ENCODE results near the gene CADM1.
A peak's percentile ranks its signal among the peaks of the same experiment; 100 is the strongest.

Gene CADM1

GRCh38 chr11:115166820-115167219 lies 337.4 kb downstream of the CADM1 start:
- no peak for DNase-seq
- in situ Hi-C loops (cut with HindIII; ENCODE audit: low pct_ligation_motif_present, low pct_unique_long_range_greater_than_20kb, low sequenced_read_pairs) = no loop called here

GRCh38 chr11:115164774-115165173 lies 339.4 kb downstream of the CADM1 start:
- no peak for DNase-seq
- in situ Hi-C loops (cut with HindIII; ENCODE audit: low pct_ligation_motif_present, low pct_unique_long_range_greater_than_20kb, low sequenced_read_pairs) = no loop called here

GRCh38 chr11:115162919-115163318 lies 341.3 kb downstream of the CADM1 start:
- in situ Hi-C loops (cut with HindIII; ENCODE audit: low pct_ligation_motif_present, low pct_unique_long_range_greater_than_20kb, low sequenced_read_pairs) = no loop called here
- no peak for DNase-seq

DNA sequence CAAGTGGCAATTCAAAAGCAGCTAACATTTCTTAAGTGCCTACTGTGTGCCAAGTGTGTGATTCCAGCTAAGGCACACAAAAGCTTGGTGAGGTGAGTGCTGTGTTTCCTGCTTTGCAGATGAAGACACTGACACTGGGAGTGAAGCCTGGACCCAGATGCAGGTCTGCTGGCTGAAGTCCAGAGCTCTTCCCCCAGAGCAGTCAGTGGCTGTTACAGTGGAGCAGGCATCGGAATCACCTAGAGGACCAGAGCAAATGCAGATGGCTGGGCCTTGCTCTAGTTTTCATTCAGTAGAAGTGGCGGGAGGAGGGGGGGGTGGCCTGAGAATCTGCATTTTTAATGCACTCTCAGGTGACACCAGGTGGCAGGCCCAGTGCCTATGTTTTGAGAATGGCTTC lies 342.3 kb downstream of the CADM1 start:
- in situ Hi-C loops (cut with HindIII; ENCODE audit: low pct_ligation_motif_present, low pct_unique_long_range_greater_than_20kb, low sequenced_read_pairs) = no loop called here
- DNase-seq = no peak

DNA sequence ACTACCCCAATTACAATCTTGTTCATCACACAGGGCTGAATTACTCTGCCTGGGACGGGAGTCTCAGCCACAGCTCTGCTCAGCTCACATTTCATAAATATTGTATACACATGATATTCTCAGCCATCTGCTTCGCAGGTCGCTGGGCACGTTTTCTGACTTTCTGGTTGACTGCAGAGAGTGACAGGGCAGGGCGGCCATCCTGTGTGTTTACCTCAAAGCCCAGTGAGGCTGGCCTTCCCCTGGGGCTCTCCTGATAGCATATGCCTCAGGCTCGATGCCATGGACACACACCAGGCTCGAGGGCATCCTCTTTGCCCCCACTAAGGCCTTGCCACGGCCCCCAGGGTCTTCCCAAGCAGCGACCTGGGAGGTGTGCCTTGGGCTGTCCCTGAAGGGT lies 345.0 kb downstream of the CADM1 start:
- DNase-seq = no peak

DNA sequence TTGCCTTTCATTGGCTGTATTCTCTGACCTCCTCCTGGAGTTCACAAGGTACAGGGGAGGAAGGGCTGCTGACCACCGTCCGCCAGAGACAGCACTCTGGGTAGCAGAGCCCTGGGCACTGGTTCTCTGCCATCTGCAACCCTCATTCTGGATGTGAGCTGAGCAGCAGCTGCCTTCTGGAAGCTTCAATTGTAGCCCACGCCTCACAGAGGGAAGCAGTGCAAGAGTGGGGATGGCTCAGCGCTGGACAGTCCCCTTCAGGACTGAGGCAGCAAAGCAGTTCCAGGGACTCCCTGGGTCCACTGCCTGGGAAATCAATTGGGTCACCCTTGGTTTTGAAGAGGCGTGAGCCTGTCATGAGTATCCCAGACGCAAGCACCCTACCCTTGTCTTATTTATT lies 346.2 kb downstream of the CADM1 start:
- in situ Hi-C loops (cut with HindIII; ENCODE audit: low pct_ligation_motif_present, low pct_unique_long_range_greater_than_20kb, low sequenced_read_pairs) = no loop called here
- DNase-seq = no peak

More for the DNA sequence above, 345.0 kb downstream of the CADM1 start:
- in situ Hi-C loops (cut with HindIII; ENCODE audit: low pct_ligation_motif_present, low pct_unique_long_range_greater_than_20kb, low sequenced_read_pairs) = no loop called here

- no peak for DNase-seq
- in situ Hi-C loops (cut with HindIII; ENCODE audit: low pct_ligation_motif_present, low pct_unique_long_range_greater_than_20kb, low sequenced_read_pairs) = no loop called here
Observed at GRCh38 chr11:115157247-115157646, 347.0 kb downstream of the CADM1 start.

- DNase-seq = no peak
- in situ Hi-C loops (cut with HindIII; ENCODE audit: low pct_ligation_motif_present, low pct_unique_long_range_greater_than_20kb, low sequenced_read_pairs) = no loop called here
Observed at GRCh38 chr11:115155978-115156377, 348.2 kb downstream of the CADM1 start.

DNA sequence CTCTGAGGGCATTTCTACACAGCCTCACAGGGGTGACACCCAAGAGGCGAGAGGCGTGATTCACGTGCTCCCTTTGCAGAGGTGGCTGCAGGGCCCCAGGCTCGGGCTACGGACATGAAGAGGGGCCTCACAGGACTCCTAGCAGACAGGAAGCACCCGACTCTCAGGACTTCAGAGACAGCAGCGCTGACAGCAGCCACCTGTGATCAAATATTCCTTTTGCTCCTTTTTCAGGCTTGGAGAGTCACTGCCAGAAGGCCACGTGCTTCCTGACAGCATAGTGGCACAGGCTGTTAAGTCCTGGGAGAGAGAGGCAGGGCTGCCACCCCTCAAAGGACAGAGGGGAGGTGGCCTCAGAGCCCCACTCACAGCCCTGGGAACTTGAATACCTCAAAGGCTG lies 348.9 kb downstream of the CADM1 start:
- no peak for DNase-seq
- in situ Hi-C loops (cut with HindIII; ENCODE audit: low pct_ligation_motif_present, low pct_unique_long_range_greater_than_20kb, low sequenced_read_pairs) = no loop called here

GRCh38 chr11:115154355-115154736 lies 349.9 kb downstream of the CADM1 start:
- in situ Hi-C loops (cut with HindIII; ENCODE audit: low pct_ligation_motif_present, low pct_unique_long_range_greater_than_20kb, low sequenced_read_pairs) = no loop called here

DNA sequence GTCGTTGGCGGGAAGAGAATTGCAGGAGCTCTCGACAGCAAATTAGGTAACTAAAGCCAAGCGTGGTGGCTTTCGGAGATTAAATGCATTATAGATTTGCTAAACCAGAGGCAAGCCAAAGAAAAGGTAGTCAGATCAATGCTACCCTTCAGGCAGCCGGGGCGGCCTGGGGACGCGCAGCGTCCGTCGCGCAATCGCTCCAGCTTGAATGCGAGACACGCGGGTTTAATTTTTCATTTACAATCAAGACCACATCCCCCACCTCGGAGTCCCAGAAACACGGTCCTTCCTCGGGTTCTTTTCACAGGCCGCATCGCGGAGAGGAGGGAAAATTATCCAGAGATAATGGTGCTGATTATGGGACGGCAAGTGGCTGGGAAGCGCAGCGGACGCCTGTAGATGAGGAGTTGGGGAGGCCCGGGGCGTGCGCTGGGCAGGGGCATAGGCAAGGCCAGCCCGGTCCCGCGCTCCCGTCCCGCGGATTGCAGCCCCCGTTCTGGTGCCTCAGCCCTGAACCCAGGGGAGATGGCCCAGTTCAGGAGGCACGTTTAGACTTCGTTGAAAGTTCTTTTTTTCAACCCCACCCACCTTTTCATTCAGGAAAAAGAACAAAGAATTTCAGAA lies 350.4 kb downstream of the CADM1 start:
- in situ Hi-C loops (cut with HindIII; ENCODE audit: low pct_ligation_motif_present, low pct_unique_long_range_greater_than_20kb, low sequenced_read_pairs) = no loop called here
- DNase-seq = no peak

More at GRCh38 chr11:115154355-115154736, 349.9 kb downstream of the CADM1 start:
- DNase-seq = no peak

DNA sequence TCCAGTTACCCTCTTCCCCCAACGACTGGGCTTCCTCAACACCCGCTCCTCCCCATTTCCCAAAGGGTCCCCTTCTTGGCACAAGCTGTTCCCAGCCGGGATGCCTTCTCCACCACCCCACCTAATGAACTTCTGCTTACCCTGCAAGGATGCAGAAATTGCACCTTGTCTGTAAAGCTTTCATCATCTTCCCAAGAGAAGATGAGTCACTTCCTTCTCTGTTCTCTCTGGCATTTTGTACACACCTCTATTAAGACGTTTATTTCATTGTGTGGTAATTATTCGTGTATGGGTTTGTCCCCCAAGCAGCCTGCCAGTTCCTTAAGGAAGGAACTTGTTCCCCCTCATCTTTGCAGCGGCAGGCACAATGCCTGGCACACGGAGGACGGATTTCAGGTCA lies 351.1 kb downstream of the CADM1 start:
- peak; percentile 1 for DNase-seq
- in situ Hi-C loops (cut with HindIII; ENCODE audit: low pct_ligation_motif_present, low pct_unique_long_range_greater_than_20kb, low sequenced_read_pairs) = no loop called here

DNA sequence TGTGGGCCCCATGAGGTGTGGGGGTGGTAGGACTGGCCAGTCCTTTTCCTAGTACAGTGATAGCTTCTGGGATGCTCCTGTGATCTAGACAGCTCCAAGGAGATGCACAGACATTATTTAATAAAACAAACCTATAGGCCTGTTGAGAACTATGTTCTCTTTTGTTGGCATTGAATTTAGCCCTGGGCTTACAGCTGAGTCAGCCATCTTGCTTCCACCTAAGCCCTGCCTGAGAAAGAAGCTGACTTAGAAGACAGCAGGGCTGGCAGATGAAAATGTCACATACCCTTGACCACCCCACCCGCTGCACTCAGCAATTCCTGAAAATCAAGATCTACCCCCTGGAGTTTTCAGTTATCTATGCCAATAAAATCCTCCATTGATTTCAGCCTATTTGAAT lies 353.2 kb downstream of the CADM1 start:
- in situ Hi-C loops (cut with HindIII; ENCODE audit: low pct_ligation_motif_present, low pct_unique_long_range_greater_than_20kb, low sequenced_read_pairs) = no loop called here
- no peak for DNase-seq

DNA sequence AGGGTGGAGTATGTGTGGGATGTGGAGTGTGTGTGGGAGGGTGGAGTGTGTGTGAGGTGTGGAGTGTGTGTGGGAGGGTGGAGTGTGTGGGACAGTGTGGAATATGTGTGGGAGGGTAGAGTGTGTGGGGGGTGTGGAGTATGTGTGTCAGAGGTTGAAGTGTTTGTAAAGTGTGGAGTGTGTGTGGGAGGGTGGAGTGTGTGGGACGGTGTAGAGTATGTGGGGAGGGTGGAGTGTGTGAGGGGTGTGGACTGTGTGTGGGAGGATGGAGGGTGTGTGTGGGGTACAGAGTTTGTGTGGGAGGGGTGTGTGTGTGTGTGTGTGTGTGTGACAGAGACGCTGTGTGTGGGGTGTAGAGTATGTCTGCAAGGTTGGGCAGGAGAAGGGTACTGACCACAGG lies 355.5 kb downstream of the CADM1 start:
- DNase-seq = no peak
- in situ Hi-C loops (cut with HindIII; ENCODE audit: low pct_ligation_motif_present, low pct_unique_long_range_greater_than_20kb, low sequenced_read_pairs) = no loop called here

DNA sequence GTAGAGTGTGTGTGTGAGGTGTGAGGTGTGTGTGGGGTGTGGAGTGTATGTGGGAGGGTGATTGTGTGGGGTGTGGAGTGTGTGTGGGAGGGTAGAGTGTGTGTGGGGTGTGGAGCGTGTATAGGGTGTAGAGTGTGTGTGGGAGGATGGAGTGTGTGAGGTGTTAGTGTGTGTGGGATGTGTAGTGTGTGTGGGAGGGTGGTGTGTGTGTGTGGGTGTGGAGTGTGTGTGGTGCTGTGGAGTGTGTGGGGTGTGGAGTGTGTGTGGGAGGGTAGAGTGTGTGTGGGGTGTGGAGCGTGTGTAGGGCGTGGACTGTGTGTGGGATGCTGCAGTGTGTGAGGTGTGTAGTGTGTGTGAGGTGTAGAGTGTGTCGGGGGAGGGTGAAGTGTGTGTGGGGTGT lies 356.1 kb downstream of the CADM1 start:
- in situ Hi-C loops (cut with HindIII; ENCODE audit: low pct_ligation_motif_present, low pct_unique_long_range_greater_than_20kb, low sequenced_read_pairs) = no loop called here
- no peak for DNase-seq

DNA sequence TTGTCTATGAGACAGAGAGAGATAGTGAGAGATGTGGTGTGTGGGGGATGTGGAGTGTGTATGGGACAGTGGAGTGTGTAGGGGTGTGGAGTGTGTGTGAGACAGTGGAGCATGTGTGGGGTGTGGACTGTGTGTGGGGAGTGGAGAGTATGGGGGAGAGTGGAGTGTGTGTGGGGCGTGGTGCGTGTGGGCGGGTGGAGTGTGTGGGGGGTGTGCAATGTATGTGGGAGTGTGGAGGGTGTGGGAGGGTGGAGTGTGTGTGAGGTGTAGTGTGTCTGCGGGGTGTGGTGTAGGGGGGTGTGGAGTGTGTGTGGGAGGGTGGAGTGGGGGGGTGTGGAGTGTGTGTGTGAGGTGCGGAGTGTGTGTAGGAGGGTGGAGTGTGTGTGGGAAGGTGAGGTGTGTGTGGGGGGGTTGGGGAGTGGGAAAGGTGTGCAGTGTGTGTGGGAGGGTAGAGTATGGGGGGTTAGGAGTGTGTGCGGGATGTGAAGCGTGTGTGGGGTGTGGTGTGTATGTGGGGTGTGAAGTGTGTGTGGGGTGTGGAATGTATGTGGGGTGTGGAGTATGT lies 356.9 kb downstream of the CADM1 start:
- in situ Hi-C loops (cut with HindIII; ENCODE audit: low pct_ligation_motif_present, low pct_unique_long_range_greater_than_20kb, low sequenced_read_pairs) = no loop called here
- DNase-seq = no peak

- in situ Hi-C loops (cut with HindIII; ENCODE audit: low pct_ligation_motif_present, low pct_unique_long_range_greater_than_20kb, low sequenced_read_pairs) = no loop called here
- DNase-seq = no peak
Observed at GRCh38 chr11:115146425-115146824, 357.8 kb downstream of the CADM1 start.

DNA sequence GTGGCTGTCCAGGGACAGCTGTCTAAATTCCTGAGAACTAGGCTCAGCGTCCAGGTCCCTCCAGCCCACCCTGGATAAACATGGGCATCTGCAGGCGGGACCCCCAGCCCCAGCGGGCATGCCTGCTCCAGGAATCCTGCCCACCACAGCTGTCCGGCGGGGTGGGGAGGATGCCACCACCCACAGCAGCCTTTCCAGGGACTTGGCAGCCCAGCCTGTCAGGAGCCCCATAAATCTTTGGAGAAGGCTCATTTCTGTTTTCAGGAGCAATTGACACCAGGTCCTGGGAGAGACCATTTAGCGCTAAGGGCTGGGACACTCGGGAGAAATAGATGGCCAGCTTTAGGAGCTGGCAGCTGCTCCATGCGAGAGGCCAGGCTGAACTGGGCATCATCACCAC lies 358.9 kb downstream of the CADM1 start:
- DNase-seq = no peak
- in situ Hi-C loops (cut with HindIII; ENCODE audit: low pct_ligation_motif_present, low pct_unique_long_range_greater_than_20kb, low sequenced_read_pairs) = no loop called here

DNA sequence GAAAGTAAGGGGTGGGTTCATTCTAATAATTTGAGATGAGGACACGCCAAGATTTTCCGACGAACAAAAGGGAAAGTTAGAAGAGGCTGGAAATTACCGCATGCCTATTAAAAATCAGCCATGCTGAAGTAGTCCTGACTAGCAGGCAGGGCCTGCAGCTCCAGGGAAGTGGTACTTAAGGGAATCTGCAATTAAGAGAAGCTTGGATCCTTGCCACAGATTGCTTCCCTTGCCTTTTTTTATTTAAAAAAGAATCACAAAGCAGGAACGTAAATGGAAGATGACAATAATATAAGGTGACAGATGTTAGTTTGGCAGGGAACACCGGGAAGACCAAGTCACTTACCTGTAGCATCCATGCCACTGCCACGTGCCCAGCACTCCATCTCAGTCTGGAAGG lies 359.3 kb downstream of the CADM1 start:
- no peak for DNase-seq

GRCh38 chr11:115144014-115144413 lies 360.2 kb downstream of the CADM1 start:
- DNase-seq = no peak
- in situ Hi-C loops (cut with HindIII; ENCODE audit: low pct_ligation_motif_present, low pct_unique_long_range_greater_than_20kb, low sequenced_read_pairs) = no loop called here

More for the DNA sequence above, 359.3 kb downstream of the CADM1 start:
- in situ Hi-C loops (cut with HindIII; ENCODE audit: low pct_ligation_motif_present, low pct_unique_long_range_greater_than_20kb, low sequenced_read_pairs) = no loop called here
